Measurements from ENCODE around the gene CPT1B. TPM values are rescaled to one million over a fixed set of nuclear protein-coding genes. Genes with fewer than 3 reads are reported as not detected.

Gene CPT1B
- total and polyA plus RNA-seq, 10 of the 15 experiments (the other 5 are each of a cell fraction or from before 2014, with no cell fraction given), result 3.5 to 54.0 (median 21.7) TPM

- TF ChIP-seq BCL3 (IDR thresholded peaks at IDR 0.05; ENCODE audit: borderline replicate concordance, insufficient read depth, low read depth, low read length, poor library complexity, severe bottlenecking), result no peak
- TF ChIP-seq CHD4 (IDR thresholded peaks at IDR 0.05), result no peak
- TF ChIP-seq PAX8 (IDR thresholded peaks at IDR 0.05), result no peak
- no peak for TF ChIP-seq TBL1XR1 (IDR thresholded peaks at IDR 0.05; ENCODE audit: low read depth, low read length)
- no peak for TF ChIP-seq USF2 (IDR thresholded peaks at IDR 0.05; ENCODE audit: borderline replicate concordance, low read depth, low read length)
- TF ChIP-seq SIN3A (IDR thresholded peaks at IDR 0.05; ENCODE audit: low read depth, low read length), result no peak
- no peak for TF ChIP-seq GABPA (IDR thresholded peaks at IDR 0.05; ENCODE audit: low read depth)
Observed at GRCh38 chr22:50585238-50585637, 7.0 kb upstream of the CPT1B start (continued).

- CTCF ChIA-PET, result interaction anchor here (0.8 to 1.4 kb wide), 2 partner anchors 36 to 115 kb away, joined by 3 to 4 read pairs; no protein-coding TSS in a partner anchor
- H3K4me2 ChIP-seq (ENCODE audit: control insufficient read depth, insufficient read depth), result peak overlapping the region; percentile 88
- TF ChIP-seq MEF2B (IDR thresholded peaks at IDR 0.05; ENCODE audit: partially characterized antibody, poor library complexity, severe bottlenecking) (no peak), SRF (IDR thresholded peaks at IDR 0.05; ENCODE audit: low read depth in 2 of 2, low read length in 2 of 2) (no peak), EZH2 (IDR thresholded peaks at IDR 0.05; ENCODE audit: borderline replicate concordance, control insufficient read depth, low read depth, low read length) (no peak), CTCF (IDR thresholded peaks at IDR 0.05 in 2 of 3, conservative IDR thresholded peaks at IDR 0.05 in 1 of 3; ENCODE audit: control insufficient read depth in 2 of 3, extremely low read depth in 1 of 3, insufficient read depth in 1 of 3, low read depth in 3 of 3, low read length in 3 of 3) (no peak), PAX8 (IDR thresholded peaks at IDR 0.05) (no peak), ZZZ3 (IDR thresholded peaks at IDR 0.05; ENCODE audit: control insufficient read depth, insufficient read length, low read depth) (no peak), SMC3 (IDR thresholded peaks at IDR 0.05; ENCODE audit: borderline replicate concordance, low read length) (no peak), NFIC (IDR thresholded peaks at IDR 0.05; ENCODE audit: low read depth, low read length) (no peak), EP300 (IDR thresholded peaks at IDR 0.05; ENCODE audit: borderline replicate concordance in 1 of 2, control insufficient read depth in 1 of 2, low read depth in 2 of 2, low read length in 2 of 2) (no peak)
Observed at GRCh38 chr22:50584106-50585096, 6.2 kb upstream of the CPT1B start.

More at GRCh38 chr22:50584106-50585096, 6.2 kb upstream of the CPT1B start:
- Histone ChIP-seq H2AFZ (ENCODE audit: control insufficient read depth, low read depth, low read length) (no peak overlapping the region), H3K27me3 (replicated peaks in 1 of 2; ENCODE audit: control insufficient read depth in 2 of 2, insufficient read depth in 2 of 2, low read length in 1 of 2) (no peaks in the 10 kb centered on the region), H3K27ac (ENCODE audit: control insufficient read depth, insufficient read depth) (no peak overlapping the region), H3K9me3 (replicated peaks; ENCODE audit: control insufficient read depth, insufficient read depth, low read length) (no peaks in the 10 kb centered on the region), H3K79me2 (ENCODE audit: control insufficient read depth, insufficient read depth, low read length) (peaks cover 20% of the 10 kb centered on the region), H4K20me1 (ENCODE audit: control insufficient read depth, insufficient read depth) (no peaks in the 10 kb centered on the region), H3K36me3 (ENCODE audit: control insufficient read depth in 2 of 2, insufficient read depth in 2 of 2, low read length in 1 of 2) (peaks cover 0 to 6% of the 10 kb centered on the region in 2 experiments; a peak in 2 of 4 replicates), H3K9ac (ENCODE audit: control insufficient read depth, insufficient read depth, low read length) (no peak overlapping the region; the same call in 1 of the 2 replicates), H3K4me3 (peak overlapping the region; percentile 90; the same call in 1 of the 2 replicates), H3K4me1 (ENCODE audit: control insufficient read depth, insufficient read depth, low read length) (peaks cover 9% of the 10 kb centered on the region)
- BruUV-seq (replicated peaks), result no TSS peak
- ChIA-PET RAD21 (ENCODE audit: unreplicated experiment) (no interaction called here), POLR2A (interaction anchor here (0.7 kb wide), 1 partner anchor 59 kb away, joined by 3 read pairs; the partner anchor contains the start of gene SCO2), SMC1A (ENCODE audit: uncharacterized antibody, unreplicated experiment) (interaction anchor here (0.6 kb wide), 1 partner anchor 74 kb away, joined by 3 read pairs; no protein-coding TSS in a partner anchor)
- ATAC-seq, result no peak
- no peak for FAIRE-seq
- no peak for DNase-seq (ENCODE audit: low read depth, low spot score)
- intact Hi-C loops (cut with micrococcal nuclease; ENCODE audit: unreplicated experiment), result loop anchor here (5.0 kb wide), 1 partner anchor 57 kb away; the partner anchor contains the start of gene SCO2
- in situ Hi-C loops (cut with MboI), result no loop called here
- 93% methylated on average over 23 of the region's 23 CpGs for WGBS (ENCODE audit: insufficient coverage, insufficient replicate concordance, low lambda C conversion rate, missing lambda C conversion rate)
